Bone marrow (tissue), 2 donors: Measurements from ENCODE around the gene MAGED1.
"Not testable (repeated sequence)": the region's sequence is repeated elsewhere in the genome, so short reads cannot be mapped to it uniquely, and the experiment has no call there.

ENCODE experiments used
- DNase-seq, 2 donors: peaks; one replicate each; lab custom pipeline; 2025; lab: John Stamatoyannopoulos, UW

MAGED1 gene

DNA sequence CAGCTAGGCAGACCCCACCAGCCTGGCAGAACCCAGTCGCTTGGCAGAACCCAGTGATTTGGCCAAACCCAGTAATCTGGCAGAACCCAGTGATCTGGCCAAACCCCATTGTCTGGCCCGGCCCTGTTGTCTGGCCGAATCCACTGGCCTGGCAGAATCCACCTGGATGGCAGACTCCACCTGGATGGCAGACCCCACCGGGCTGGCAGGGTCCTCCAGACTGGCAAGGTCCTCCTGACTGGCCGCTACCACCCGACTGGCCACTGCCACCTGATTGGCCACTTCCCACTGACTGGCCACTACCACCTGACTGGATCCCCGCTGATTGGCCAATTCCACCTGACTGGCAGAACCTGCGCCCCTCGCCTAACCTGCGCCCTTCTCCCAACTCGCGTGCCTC is 3.2 kb downstream of the MAGED1 start:
- no peak for DNase-seq

DNA sequence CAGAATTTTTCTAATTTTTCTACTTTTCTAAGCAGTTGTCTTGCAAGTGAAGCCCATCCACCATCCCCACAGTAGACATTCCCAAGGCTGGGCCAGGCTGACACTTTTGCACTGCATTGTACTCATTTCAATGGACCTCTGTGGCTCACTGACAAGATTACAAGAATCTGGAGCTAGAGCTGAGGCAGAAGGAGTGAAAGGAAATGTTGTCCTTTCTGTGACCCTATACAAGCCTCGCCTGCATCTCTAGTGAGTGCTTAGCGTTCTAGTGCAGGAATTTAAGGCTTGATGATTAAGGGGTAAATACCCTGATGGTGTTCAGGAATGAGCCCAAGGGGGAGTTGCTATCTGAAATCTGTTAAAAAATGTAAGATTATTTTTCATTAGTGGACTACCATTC is 6.3 kb downstream of the MAGED1 start:
- no peak for DNase-seq

DNA sequence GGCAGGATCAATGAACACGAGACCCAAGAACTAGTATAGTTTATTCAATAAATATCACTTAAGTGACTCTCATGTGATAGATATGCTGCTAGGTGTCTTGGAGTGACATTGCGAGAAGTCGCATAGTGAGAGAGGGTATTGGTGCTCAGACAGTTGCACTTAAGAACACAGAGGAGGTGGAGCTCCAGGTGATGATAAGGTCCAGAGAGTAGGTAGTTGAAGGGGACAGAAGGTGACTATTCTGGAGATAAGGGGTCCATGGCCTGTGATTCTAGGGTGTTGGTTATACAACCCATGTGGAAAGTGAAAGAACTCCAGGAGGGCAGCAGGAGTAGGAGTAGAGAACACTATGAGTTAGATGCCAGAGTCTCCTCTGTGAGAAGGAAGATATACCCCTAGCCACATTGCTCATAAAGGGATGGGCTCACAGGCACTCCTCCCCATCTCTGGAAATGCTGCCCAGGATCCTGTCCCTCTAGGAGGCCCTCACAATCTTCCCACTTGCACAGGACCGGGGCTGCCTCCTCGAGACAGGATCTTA is 9.2 kb downstream of the MAGED1 start:
- no peak for DNase-seq

DNA sequence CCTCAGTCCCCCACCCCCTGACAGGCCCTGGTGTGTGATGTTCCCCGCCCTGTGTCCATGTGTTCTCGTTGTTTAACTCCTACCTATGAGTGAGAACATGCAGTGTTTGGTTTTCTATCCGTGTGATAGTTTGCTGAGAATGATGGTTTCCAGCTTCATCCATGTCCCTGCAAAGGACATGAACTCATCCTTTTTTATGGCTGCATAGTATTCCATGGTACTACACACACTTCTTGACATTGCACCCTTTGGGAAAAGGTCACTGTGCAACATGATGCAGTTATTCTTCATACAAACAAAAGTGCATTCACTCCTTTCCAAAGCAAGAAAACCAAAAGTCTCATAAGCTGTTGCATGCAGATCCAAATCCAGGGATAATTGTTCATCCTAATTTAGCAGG is 11.7 kb downstream of the MAGED1 start:
- DNase-seq, result not testable (repeated sequence)

GRCh38 chrX:51905711-51906110 is 12.3 kb downstream of the MAGED1 start:
- no peak for DNase-seq

DNA sequence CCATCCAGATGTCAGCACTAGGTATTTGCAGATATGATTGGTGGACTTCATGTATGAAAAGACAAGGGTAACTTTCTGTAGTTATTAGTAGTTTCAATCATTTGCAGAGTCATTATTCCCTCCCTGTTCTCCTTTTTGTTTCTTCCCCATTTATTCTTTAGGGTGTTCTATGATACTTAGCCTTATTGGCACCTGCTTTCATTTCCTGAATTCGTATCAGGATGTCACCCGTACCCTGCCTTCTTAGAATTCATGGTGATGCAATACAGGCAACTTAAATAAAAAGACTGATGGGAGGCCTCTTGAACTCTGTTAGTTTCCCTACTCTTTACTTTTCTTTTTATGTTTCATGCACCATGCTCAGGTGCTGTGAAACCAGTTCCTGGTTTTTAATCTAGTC is 24.2 kb downstream of the MAGED1 start:
- peak in 1 of 2 donors; percentile 24 for DNase-seq

DNA sequence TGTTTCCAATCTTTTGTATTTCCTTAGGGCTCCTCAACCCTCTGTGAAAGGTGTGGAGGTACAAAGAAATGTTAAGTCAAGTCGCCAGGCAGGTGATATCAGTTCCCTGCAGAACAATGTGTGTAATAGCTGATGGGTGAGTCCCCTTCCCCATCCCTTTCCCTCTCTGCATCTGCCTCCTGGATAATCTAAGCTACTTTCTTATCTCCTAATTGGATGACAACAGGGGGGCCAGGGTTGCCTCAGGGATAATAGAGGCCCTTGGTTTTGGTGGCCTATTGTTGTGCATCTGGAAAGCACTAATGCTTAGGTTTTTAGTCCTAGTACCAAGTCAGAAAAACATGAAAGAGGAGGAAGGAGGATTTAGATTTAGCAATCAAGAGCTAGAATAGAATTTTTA is 29.1 kb downstream of the MAGED1 start:
- no peak for DNase-seq

DNA sequence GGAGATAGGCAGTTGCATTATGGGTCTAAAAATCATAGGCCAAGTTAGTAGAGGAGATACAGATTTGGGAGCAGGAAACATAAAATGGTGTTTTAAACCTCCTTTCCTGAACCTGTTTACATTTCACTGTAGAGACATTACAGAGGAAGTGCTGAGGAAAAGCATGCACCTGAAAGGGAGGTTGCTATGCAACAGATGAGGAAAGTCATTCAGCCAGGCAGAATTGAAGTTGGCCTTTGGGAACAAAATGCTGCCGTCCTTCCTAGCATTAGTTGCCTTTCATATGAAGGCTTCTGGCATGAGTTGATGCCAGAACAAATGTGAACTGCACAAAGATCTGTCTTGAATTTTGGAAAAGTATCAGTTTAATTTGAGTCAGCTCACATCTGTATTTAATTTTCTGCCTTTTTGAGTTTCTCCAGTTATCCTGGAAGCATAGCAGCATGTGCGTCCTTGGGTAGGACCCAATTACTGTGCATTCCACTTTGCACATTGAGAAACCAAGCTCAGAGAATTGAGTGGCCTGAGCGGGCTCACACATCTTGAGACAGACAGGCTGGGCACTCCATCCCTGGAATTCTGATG is 38.2 kb downstream of the MAGED1 start:
- no peak for DNase-seq
